Esophagus mucosa (tissue), 1 donor: ENCODE data around the gene TLR9. TPM values are rescaled to one million over a fixed set of nuclear protein-coding genes. Genes with fewer than 3 reads are reported as not detected.

Experiments used
- ATAC-seq: fragments of 200-7000 bp; cut with Tn5 transposase; one replicate; pipeline ENCODE4 v1.9.1; 2020
- total RNA-seq: library from RNA; stranded (reverse); gene quantifications from one replicate; pipeline ENCODE4 v1.2.4, GENCODE V29; 2023
- donor health status: DM: yes; HTN: yes; CAD: no.

TLR9 gene
- total RNA-seq, 1 donor from 2014 or later: 0.04 TPM

DNA sequence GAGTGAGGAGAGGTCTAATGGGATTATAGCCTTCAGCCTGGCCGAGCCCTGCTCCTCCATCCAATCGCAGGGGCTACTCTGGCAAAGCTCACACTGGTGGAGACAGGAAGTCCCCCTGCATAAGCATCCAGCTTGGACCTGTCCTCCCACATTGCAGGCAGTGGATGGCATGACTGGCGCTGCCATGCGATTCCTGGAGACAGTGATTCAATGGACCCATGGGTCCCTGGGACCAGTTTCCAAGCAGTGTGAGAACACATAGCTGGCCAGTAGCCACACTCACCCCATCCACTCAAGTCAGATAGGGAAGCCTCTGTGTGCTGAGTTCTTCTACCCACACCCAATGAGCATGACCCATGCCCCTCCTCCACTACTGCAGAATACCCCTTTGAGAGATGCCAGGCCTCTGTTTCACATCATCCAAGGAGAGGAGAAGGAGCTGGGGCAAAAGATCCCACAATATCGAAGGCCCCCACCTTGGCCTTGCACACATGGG, 53.1 kb downstream of the TLR9 start:
- no peak for ATAC-seq

DNA sequence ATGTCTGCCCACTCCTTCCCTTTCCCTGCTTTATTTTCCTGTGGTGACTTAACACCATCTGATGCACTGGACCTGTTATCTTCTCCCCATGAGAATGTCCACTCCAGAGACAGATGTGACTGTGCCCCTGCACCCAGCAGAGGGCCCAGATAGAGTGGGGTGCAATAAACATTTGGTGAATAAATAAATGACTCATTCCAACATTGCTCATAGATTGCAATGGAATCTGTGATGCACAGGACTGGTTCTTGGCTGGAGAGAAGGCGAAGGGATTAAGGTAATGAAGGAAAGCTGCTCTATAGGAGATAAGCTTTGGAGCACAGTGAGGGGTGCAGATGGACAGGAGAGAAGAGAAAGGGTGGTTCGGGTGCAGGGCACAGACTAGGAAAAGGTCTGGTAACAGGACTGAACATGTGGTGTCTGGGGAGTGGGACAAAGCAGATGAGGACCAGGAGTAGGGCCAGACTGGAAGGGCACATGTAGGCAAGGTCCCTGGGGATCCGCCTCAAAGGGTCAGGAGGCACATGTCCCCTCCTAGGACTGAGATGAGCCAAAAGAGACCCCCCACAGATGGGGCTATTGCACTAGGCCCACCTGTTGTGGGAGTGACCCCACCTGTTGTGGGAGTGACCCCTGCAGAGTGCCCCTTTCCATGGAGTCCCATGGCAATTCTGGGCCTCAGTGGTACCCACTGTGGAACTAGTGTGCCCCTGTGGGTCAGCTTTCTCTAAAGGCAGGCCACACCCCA, 53.8 kb downstream of the TLR9 start:
- no peak for ATAC-seq

Other genes with a start within 250 kb of the TLR9 start
- gene ACY1, start 242.1 kb downstream of the TLR9 start, total RNA-seq: 27.4 TPM
- gene RPL29, start 229.8 kb downstream of the TLR9 start, total RNA-seq: 1,513 TPM
- 62.6 TPM for gene DUSP7, start 169.1 kb downstream of the TLR9 start, total RNA-seq
- 8.4 TPM for gene POC1A, start 71.2 kb downstream of the TLR9 start, total RNA-seq
- 45.2 TPM for gene ALAS1, start 27.5 kb downstream of the TLR9 start, total RNA-seq
- 37.4 TPM for gene TWF2, start 13.5 kb upstream of the TLR9 start, total RNA-seq
- gene PPM1M, start 20.1 kb upstream of the TLR9 start, total RNA-seq: 9.5 TPM
- 52.2 TPM for gene WDR82, start 53.0 kb upstream of the TLR9 start, total RNA-seq
- 7.2 TPM for gene GLYCTK, start 62.2 kb upstream of the TLR9 start, total RNA-seq
- 1.6 TPM for gene DNAH1, start 90.7 kb upstream of the TLR9 start, total RNA-seq
- 43.9 TPM for gene BAP1, start 184.4 kb upstream of the TLR9 start, total RNA-seq
- gene PHF7, start 185.0 kb upstream of the TLR9 start, total RNA-seq: 6.0 TPM
- 2.7 TPM for gene SEMA3G, start 219.5 kb upstream of the TLR9 start, total RNA-seq
- gene TNNC1, start 228.4 kb upstream of the TLR9 start, total RNA-seq: 0.88 TPM
- gene NISCH, start 230.0 kb upstream of the TLR9 start, total RNA-seq: 38.0 TPM